Uterus (tissue), 2 donors: ENCODE results near the gene TLK2.

Source experiments
- POLR2A ChIP-seq, 2 donors: fragments of 450-650 bp; IDR thresholded peaks; one replicate each; pipeline ENCODE4 v1.6.1; 2016; ENCODE audit warnings: antibody characterized with exemption in 2 of 2, mild to moderate bottlenecking in 1 of 2, moderate library complexity in 1 of 2
- TF ChIP-seq, protein P1 (sequence below), 4 experiments: fragments of 200-600 bp in 2 of 4; fragments of 450-650 bp in 2 of 4; sonication (generic) in 2 of 4; IDR thresholded peaks; one replicate each; pipeline ENCODE4 v1.5.1; 2016 to 2019; ENCODE audit warnings: antibody characterized with exemption in 4 of 4, mild to moderate bottlenecking in 2 of 4, moderate library complexity in 1 of 4

- TF ChIP-seq, protein P1, sequence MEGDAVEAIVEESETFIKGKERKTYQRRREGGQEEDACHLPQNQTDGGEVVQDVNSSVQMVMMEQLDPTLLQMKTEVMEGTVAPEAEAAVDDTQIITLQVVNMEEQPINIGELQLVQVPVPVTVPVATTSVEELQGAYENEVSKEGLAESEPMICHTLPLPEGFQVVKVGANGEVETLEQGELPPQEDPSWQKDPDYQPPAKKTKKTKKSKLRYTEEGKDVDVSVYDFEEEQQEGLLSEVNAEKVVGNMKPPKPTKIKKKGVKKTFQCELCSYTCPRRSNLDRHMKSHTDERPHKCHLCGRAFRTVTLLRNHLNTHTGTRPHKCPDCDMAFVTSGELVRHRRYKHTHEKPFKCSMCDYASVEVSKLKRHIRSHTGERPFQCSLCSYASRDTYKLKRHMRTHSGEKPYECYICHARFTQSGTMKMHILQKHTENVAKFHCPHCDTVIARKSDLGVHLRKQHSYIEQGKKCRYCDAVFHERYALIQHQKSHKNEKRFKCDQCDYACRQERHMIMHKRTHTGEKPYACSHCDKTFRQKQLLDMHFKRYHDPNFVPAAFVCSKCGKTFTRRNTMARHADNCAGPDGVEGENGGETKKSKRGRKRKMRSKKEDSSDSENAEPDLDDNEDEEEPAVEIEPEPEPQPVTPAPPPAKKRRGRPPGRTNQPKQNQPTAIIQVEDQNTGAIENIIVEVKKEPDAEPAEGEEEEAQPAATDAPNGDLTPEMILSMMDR (IDR thresholded peaks at IDR 0.05) = no peak
- no peak for TF ChIP-seq POLR2A (IDR thresholded peaks at IDR 0.05)
Measured at GRCh38 chr17:62637809-62638208, 159.2 kb downstream of the TLK2 start.
